NCI-H524 (cell line): Measurements from ENCODE around the gene C9.
"Not testable (repeated sequence)": the region's sequence is repeated elsewhere in the genome, so short reads cannot be mapped to it uniquely, and the experiment has no call there.

Source experiments
- DNase-seq, 2 experiments: peaks; one replicate each; lab custom pipeline; 2025; lab: John Stamatoyannopoulos, UW

The C9 gene

GRCh38 chr5:39364367-39364766, at the start of gene C9:
TSS of gene C9 (minus strand) at chr5:39364495. CDS start at chr5:39364464, 31 bp downstream.
- DNase-seq: no peak

- no peak for DNase-seq
These were observed 49.5 kb upstream of the C9 start for GRCh38 chr5:39413771-39414170.

GRCh38 chr5:39412721-39413394, 48.6 kb upstream of the C9 start:
- no peak for DNase-seq

- no peak for DNase-seq
These were observed 47.7 kb upstream of the C9 start for GRCh38 chr5:39411985-39412384.

GRCh38 chr5:39411061-39411460, 46.8 kb upstream of the C9 start:
- no peak for DNase-seq

- DNase-seq: no peak
These were observed 44.7 kb upstream of the C9 start for GRCh38 chr5:39409033-39409432.

- DNase-seq: no peak
These were observed 41.0 kb upstream of the C9 start for GRCh38 chr5:39405083-39405843.

- not testable (repeated sequence) for DNase-seq
These were observed 39.5 kb upstream of the C9 start for GRCh38 chr5:39403761-39404160.

- DNase-seq: not testable (repeated sequence)
These were observed 37.8 kb upstream of the C9 start for GRCh38 chr5:39402140-39402539.

- no peak for DNase-seq
These were observed 36.7 kb upstream of the C9 start for GRCh38 chr5:39400713-39401578.

- DNase-seq: no peak
These were observed 35.1 kb upstream of the C9 start for GRCh38 chr5:39399135-39400036.

GRCh38 chr5:39396843-39397242, 32.5 kb upstream of the C9 start:
- no peak for DNase-seq

- no peak for DNase-seq
These were observed 31.2 kb upstream of the C9 start for GRCh38 chr5:39395521-39395920.

GRCh38 chr5:39394946-39395345, 30.7 kb upstream of the C9 start:
- DNase-seq: no peak

- DNase-seq: no peak
These were observed 26.6 kb upstream of the C9 start for GRCh38 chr5:39390945-39391344.

- no peak for DNase-seq
These were observed 23.0 kb upstream of the C9 start for GRCh38 chr5:39387293-39387692.

GRCh38 chr5:39384271-39384670, 20.0 kb upstream of the C9 start:
- DNase-seq: no peak

- no peak for DNase-seq
These were observed 17.1 kb upstream of the C9 start for GRCh38 chr5:39381376-39381775.

GRCh38 chr5:39379693-39380092, 15.4 kb upstream of the C9 start:
- DNase-seq: no peak

- DNase-seq: no peak
These were observed 13.3 kb upstream of the C9 start for GRCh38 chr5:39377613-39378012.

- peak; percentile 39 to 50 for DNase-seq
These were observed 12.0 kb upstream of the C9 start for GRCh38 chr5:39376293-39376714.

GRCh38 chr5:39373791-39374190, 9.5 kb upstream of the C9 start:
- DNase-seq: no peak
